T-helper 2 cell (primary cell): Measurements from ENCODE around the gene EXOC2.
A peak's percentile ranks its signal among the peaks of the same experiment; 100 is the strongest.
"Not testable (repeated sequence)": the region's sequence is repeated elsewhere in the genome, so short reads cannot be mapped to it uniquely, and the experiment has no call there.

ENCODE experiments used
- DNase-seq, 5 experiments: peaks; one replicate each; pipeline versions ENCODE4 v3.0.0 to v3.0.0-alpha.2; 2012 to 2022

EXOC2 gene

GRCh38 chr6:633611-634010, 59.3 kb downstream of the EXOC2 start:
- no peak for DNase-seq

- DNase-seq = no peak
Observed at GRCh38 chr6:628766-629165, 64.2 kb downstream of the EXOC2 start.

GRCh38 chr6:626236-626635, 66.7 kb downstream of the EXOC2 start:
- DNase-seq = no peak

- peak in 1 of 5 experiments; percentile 7 for DNase-seq
Observed at GRCh38 chr6:624979-625378, 68.0 kb downstream of the EXOC2 start.

DNA sequence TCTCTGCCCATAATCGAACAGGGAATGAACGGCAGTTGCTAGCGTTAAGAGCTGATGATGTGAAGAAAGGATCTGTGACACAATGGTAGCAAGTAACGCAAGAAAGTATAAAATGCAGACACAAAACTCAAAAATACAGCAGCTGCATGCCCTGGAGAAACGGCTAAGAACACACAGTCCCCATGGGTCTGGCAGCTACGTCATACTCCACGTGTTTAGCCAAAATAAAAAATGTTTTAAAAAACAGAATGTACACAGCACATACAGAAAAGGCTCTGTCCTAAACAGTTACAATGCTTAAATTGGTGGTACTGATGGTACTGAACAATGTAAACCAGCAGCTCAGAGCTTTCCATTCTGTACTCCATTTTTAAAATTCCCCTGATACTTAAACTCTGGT, 70.5 kb downstream of the EXOC2 start:
- no peak for DNase-seq

DNA sequence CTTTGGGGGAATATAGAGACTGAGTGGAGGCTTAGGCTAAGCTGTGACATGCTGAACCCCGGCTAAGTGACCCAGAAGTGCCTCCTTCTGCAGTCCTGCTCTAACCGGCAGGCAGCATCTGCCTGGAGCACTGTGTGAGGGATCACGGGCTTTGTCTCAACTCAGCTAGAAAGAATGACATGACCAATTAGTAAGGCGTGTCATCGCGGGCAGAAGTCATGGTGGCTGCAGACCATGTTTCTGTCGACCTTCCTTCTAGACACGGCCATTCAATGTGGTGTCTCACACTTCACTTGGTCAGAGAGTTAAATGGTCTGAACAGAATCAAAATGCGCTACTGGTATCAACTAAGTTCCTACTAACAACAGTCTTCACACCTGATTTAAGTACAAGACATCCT, 71.0 kb downstream of the EXOC2 start:
- no peak for DNase-seq

GRCh38 chr6:620950-621349, 72.0 kb downstream of the EXOC2 start:
- DNase-seq = no peak

- no peak for DNase-seq
Observed at GRCh38 chr6:620166-620565, 72.8 kb downstream of the EXOC2 start.

DNA sequence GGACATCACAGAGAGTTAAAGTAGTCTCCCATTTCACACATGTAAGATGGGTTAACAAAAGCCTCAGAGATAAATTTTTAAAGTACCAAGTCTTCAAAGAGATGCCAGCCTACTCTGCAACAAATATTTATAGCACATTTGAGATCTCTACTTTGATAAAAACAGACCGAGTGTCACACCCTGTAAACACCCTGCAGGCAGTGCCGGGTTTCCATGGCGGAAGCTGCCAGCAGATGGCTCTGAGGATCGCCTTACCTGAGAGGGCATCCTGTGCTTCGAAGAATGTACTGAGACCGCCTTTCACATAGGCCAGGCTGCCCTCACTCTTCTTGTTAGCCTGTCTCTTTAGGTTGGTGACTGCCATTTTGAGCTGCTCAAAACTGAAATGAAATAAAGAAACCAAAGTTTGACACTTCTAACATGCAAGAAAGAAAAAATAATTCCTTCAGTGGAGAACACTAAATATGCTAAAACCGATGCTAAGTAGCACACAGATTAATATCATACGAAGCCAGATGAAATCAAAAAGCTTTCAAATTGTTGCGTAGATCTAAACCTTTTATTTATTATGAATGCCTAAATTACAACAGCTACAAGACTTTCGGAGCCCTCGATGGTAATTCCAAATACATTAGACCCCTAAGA, 75.4 kb downstream of the EXOC2 start:
- peak in 1 of 5 experiments; percentile 76 for DNase-seq

DNA sequence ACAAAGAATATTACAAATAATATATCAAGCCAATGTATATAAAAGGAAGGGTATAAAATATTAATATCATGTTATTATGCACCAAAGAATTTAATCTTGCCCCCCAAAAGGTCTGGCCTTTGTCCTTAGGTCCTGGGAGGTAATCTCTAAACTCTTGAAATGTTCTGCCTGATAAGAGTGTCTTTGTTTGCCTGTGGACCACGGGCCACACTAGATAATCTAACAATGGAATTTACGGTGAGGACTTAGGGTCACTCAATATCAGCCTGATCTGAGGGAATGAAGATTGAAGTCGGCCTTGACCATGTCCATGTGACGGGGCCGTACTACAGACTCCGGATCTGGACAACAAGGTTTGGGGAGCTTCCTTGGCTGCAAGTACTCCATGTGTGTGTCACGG, 79.0 kb downstream of the EXOC2 start:
- DNase-seq = no peak

DNA sequence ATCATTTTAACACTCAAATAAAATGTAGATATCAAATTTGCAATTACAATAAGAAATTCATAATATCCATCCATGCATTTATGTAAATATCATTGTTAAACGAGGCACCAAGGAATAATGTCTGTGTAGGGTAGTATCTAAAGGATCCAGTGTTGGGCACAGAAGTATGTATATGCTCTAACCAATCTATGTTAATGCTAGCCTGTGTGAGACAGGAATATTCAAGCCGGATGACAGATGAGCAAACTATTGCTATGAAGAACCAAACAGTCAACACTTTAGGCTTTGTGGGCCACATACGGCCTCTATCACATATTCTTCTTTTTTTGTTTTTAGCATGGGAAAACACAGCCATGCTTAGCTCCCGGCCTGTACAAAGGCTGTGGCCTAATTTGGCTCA, 81.0 kb downstream of the EXOC2 start:
- DNase-seq = no peak

DNA sequence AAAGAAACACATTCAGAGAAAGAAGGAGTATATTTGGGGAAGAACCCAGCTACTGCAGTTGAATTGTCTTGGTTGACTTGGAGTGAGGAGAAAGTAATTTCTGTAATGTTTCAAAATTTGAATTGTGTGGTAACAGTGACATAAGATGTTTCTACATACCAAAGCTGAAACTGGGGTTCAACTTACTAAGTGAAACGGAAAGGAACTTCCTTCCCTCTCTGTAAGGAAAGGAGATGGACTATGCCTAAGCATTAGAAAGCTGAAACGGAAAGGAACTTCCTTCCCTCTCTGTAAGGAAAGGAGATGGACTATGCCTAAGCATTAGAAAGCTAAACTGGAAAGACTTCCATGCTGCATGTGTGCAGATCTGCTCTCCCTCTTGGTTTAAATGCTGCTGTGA, 82.1 kb downstream of the EXOC2 start:
- no peak for DNase-seq

GRCh38 chr6:609905-610304, 83.0 kb downstream of the EXOC2 start:
- no peak for DNase-seq

DNA sequence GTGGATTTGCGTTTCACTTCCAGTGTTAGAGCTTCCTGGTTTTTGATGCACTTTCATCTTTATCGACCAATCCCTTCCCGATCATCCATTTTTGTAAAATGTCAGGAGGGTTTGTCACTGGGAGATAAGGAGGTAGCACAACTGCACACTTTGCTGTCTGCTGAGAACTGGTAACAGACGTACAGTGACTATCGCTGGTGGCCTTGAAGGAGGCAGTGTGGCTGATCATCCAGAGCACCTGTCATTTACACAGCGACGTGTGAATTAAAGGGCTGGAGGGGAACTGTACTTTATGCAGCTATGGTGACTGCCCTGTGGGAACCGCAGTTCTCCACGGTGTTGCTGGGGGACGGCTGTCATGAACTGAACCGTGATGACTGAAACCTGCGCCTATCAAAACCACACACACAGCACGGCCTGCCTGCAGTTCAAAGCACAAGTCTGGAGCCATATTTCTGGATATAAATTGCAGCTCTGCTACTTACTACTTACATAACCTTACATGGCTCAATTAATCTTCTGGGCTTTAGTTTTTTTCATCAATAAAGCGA, 86.0 kb downstream of the EXOC2 start:
- no peak for DNase-seq

- not testable (repeated sequence) for DNase-seq
Observed at GRCh38 chr6:605895-606294, 87.0 kb downstream of the EXOC2 start.

DNA sequence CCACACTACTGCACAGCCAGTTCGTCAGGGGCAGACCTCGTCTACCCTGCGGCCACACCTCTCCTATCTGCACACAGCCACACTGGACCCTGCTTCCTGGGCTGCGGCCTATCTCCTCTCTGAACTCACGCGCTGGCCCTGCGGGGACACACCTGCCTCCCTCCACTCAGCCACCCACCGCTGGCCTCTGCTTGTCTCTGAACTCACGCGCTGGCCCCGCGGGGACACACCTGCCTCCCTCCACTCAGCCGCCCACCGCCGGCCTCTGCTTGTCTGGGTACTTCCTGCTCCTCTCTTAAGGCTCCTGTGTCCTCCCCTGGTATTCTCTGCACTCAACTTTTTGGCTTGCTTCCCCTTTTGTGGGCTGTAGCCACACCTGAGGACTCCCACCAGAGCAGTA, 88.4 kb downstream of the EXOC2 start:
- no peak for DNase-seq

DNA sequence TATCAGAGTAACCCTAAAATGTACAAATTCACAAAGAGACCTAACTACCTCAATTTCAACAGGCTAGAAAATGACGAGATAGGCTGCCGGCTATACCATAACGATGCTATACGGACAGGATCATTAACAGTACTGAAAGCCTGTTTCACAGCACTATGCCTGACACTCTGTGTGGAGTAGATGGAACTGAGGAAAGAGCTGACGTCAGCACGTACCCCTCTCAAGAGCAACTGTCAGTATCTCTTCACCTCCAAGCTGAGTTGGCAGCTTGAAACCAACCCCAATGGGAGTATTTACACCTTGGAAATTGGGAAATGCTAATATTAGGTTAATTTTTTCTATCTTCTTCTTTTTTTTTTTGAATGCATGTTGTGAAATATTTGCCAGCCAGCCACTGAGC, 89.7 kb downstream of the EXOC2 start:
- no peak for DNase-seq

DNA sequence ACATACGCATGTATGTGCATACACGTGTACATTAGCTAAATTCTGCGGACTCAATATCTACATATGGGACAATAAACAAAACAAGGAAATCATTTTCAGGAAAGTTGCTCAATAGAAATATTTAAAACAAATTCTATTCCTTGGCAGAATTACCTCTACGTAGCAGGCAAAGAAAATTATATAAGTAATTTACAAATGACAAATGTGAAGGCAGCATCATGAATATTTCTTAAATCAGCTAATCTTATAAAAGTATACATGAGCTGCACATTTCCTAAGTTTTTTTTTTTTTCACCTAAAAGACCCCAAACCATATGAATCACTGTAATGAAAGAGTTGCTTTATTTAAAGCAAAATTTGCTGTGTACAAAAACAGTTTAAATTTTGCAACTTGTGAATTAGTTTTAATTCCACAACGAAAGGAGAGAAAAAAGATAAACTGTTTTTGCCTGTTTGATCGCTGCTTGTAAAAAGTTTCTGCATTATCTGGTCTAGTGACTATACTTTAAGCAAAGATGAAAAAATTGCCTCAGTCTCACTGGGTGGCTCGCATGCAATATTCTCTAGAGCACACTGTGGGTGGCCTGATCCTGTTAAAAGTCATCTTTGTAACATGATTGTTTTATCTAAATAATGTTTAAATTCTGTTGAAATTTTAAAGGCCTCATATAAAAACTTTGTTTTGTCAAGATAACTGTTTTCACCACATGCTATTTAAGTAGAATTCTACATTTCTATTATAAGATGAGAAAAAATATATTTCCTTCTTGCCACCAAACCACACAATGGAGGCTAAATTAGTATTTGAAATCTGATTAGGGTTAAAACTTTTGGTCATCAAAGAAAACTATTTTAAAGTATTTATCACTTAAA, 93.1 kb downstream of the EXOC2 start:
- DNase-seq = no peak

DNA sequence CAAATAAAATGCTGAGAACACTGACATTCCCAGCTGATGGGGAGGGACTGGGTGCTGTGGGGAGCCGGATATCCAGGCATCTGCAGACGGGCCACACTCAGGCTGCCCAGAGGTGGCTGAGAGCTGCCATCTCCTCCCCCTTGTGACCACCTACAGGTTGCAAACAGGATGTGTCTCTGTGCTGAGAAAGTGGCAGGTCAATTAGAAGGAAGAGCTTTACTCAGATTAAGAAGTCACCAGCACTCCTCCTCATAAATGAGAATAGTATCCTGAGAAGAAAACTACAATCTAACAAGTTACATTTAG, 99.1 kb downstream of the EXOC2 start:
- DNase-seq = no peak

- DNase-seq = peak in 4 of 5 experiments; percentile 21 to 75 (median 43)
Observed at GRCh38 chr6:593139-593906, 99.6 kb downstream of the EXOC2 start.

DNA sequence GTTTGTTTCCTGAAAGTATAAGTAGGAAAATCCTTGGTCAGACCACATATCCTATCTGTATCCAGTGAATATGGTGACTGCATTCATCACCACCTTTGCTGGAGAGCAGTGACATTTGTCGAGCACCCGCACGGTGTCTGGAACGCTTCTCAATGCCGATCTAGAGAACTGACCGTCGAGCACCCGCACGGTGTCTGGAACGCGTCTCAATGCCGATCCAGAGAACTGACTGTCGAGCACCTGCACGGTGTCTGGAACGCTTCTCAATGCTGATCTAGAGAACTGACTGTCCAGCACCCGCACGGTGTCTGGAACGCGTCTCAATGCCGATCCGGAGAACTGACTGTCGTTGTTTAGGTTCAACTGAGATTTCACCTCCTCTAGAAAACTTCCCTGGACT, 103.8 kb downstream of the EXOC2 start:
- DNase-seq = no peak

GRCh38 chr6:586553-586952, 106.4 kb downstream of the EXOC2 start:
- DNase-seq = no peak

- peak in 1 of 5 experiments; percentile 63 for DNase-seq
Observed at GRCh38 chr6:583635-584034, 109.3 kb downstream of the EXOC2 start.
